Neural progenitor cell (in vitro differentiated cells): ENCODE data around the gene SHROOM4. TPM values are rescaled to one million over a fixed set of nuclear protein-coding genes. Genes with fewer than 3 reads are reported as not detected.

Experiments used
- DNase-seq: peaks from one replicate; pipeline ENCODE4 v3.0.0-alpha.2; 2016; ENCODE audit warnings: low spot score
- H2AFZ ChIP-seq: fragments of 200-600 bp; sonication (generic); replicated peaks from 2 replicates; pipeline ENCODE4 v1.6.1; 2016; ENCODE audit warnings: antibody characterized with exemption
- H3F3A ChIP-seq: fragments of 200-600 bp; sonication (generic); 2 replicates; pipeline ENCODE4 v1.6.1; 2016; ENCODE audit warnings: antibody characterized with exemption, low read depth
- H3K27ac ChIP-seq: fragments of 200-600 bp; sonication (generic); 2 replicates; pipeline ENCODE4 v1.5.1; 2016; ENCODE audit warnings: mild to moderate bottlenecking
- H3K27me3 ChIP-seq: fragments of 200-600 bp; sonication (generic); 2 replicates; pipeline ENCODE4 v1.6.1; 2016; ENCODE audit warnings: mild to moderate bottlenecking, moderate library complexity
- H3K36me3 ChIP-seq: fragments of 200-600 bp; sonication (generic); 2 replicates; pipeline ENCODE4 v1.5.1; 2016
- H3K4me1 ChIP-seq: fragments of 200-600 bp; sonication (generic); 2 replicates; pipeline ENCODE4 v1.6.1; 2016; ENCODE audit warnings: mixed run types
- H3K4me2 ChIP-seq: fragments of 200-600 bp; sonication (generic); 2 replicates; pipeline ENCODE4 v1.6.1; 2016
- H3K4me3 ChIP-seq: fragments of 200-600 bp; sonication (generic); 2 replicates; pipeline ENCODE4 v1.5.1; 2016
- H3K79me2 ChIP-seq: fragments of 200-600 bp; sonication (generic); 2 replicates; pipeline ENCODE4 v1.6.1; 2016; ENCODE audit warnings: low read depth
- H3K9ac ChIP-seq: fragments of 200-600 bp; sonication (generic); 2 replicates; pipeline ENCODE4 v1.6.1; 2016
- H3K9me3 ChIP-seq: fragments of 200-600 bp; sonication (generic); 2 replicates; pipeline ENCODE4 v1.5.1; 2016; ENCODE audit warnings: low read depth
- H4K20me1 ChIP-seq: fragments of 200-600 bp; sonication (generic); 2 replicates; pipeline ENCODE4 v1.6.1; 2016; ENCODE audit warnings: low read depth
- H3K27ac Mint-ChIP-seq: 3 replicates; pipeline ENCODE4 v1.8.0; 2021; ENCODE audit warnings: mixed read lengths
- H3K27me3 Mint-ChIP-seq: 2 replicates; pipeline ENCODE4 v1.8.0; 2022; ENCODE audit warnings: low read depth, mild to moderate bottlenecking, inconsistent platforms, moderate library complexity, mixed read lengths; ENCODE audit not compliant: insufficient read depth
- H3K36me3 Mint-ChIP-seq: 3 replicates; pipeline ENCODE4 v1.8.0; 2021; ENCODE audit warnings: mixed read lengths
- H3K4me1 Mint-ChIP-seq: 3 replicates; pipeline ENCODE4 v1.8.0; 2021; ENCODE audit warnings: mixed read lengths
- H3K4me3 Mint-ChIP-seq: 3 replicates; pipeline ENCODE4 v1.8.0; 2021; ENCODE audit warnings: mild to moderate bottlenecking, moderate library complexity, mixed read lengths
- H3K9me3 Mint-ChIP-seq: 3 replicates; pipeline ENCODE4 v1.8.0; 2020; ENCODE audit warnings: mixed read lengths
- CTCF ChIP-seq: fragments of 200-600 bp; sonication (generic); IDR thresholded peaks from 2 replicates; pipeline ENCODE4 v1.5.1; 2017; ENCODE audit warnings: antibody characterized with exemption, mild to moderate bottlenecking
- EZH2 ChIP-seq: fragments of 200-600 bp; sonication (generic); IDR thresholded peaks from 2 replicates; pipeline ENCODE4 v1.6.1; 2017; ENCODE audit warnings: antibody characterized with exemption, mild to moderate bottlenecking, moderate library complexity
- EZH2phosphoT487 ChIP-seq: fragments of 200-600 bp; sonication (generic); IDR thresholded peaks from 2 replicates; pipeline ENCODE4 v1.6.1; 2017; ENCODE audit warnings: antibody characterized with exemption
- total RNA-seq: library from RNA; depleted of rRNA; stranded (reverse); fragments of >200 nt; gene quantifications from 2 replicates; pipeline ENCODE4 v1.2.3, GENCODE V29; 2015; ENCODE audit warnings: low replicate concordance

SHROOM4 gene
- total RNA-seq, 1 donor from 2014 or later = 3.0 TPM

- Mint-ChIP-seq H3K9me3 (peaks cover 3% of the 10 kb centered on the region), H3K4me3 (no peak overlapping the region), H3K36me3 (no peaks in the 10 kb centered on the region), H3K27ac (no peak overlapping the region), H3K4me1 (peaks cover 22% of the 10 kb centered on the region), H3K27me3 (no peaks in the 10 kb centered on the region)
- Histone ChIP-seq H3F3A (peaks cover 9% of the 10 kb centered on the region), H3K79me2 (no peaks in the 10 kb centered on the region), H3K27me3 (no peaks in the 10 kb centered on the region), H3K4me1 (no peaks in the 10 kb centered on the region), H3K4me2 (no peak overlapping the region), H3K27ac (no peak overlapping the region), H3K9me3 (no peaks in the 10 kb centered on the region), H4K20me1 (no peaks in the 10 kb centered on the region), H3K9ac (no peak overlapping the region), H2AFZ (no peak overlapping the region), H3K4me3 (no peak overlapping the region), H3K36me3 (no peaks in the 10 kb centered on the region)
- no peak for DNase-seq
- TF ChIP-seq CTCF (no peak), EZH2phosphoT487 (no peak), EZH2 (no peak)
These were observed 102.1 kb downstream of the SHROOM4 start for GRCh38 chrX:50711907-50712306.

- H3K4me3 ChIP-seq = no peak overlapping the region
- H3K9me3 ChIP-seq = no peaks in the 10 kb centered on the region
- no peak overlapping the region for H3K4me2 ChIP-seq
- Mint-ChIP-seq H3K36me3 (no peaks in the 10 kb centered on the region), H3K27ac (no peak overlapping the region), H3K9me3 (peaks cover 3% of the 10 kb centered on the region), H3K4me1 (peaks cover 36% of the 10 kb centered on the region), H3K4me3 (peak overlapping the region; percentile 5), H3K27me3 (no peaks in the 10 kb centered on the region)
- H3K36me3 ChIP-seq = no peaks in the 10 kb centered on the region
- no peak for DNase-seq
- H3K27ac ChIP-seq = no peak overlapping the region
- H2AFZ ChIP-seq = no peak overlapping the region
- TF ChIP-seq EZH2 (no peak), CTCF (no peak), EZH2phosphoT487 (no peak)
- H3K79me2 ChIP-seq = no peaks in the 10 kb centered on the region
- no peaks in the 10 kb centered on the region for H3K4me1 ChIP-seq
- H4K20me1 ChIP-seq = no peaks in the 10 kb centered on the region
- H3K27me3 ChIP-seq = peaks cover 8% of the 10 kb centered on the region
- H3F3A ChIP-seq = peaks cover 9% of the 10 kb centered on the region
- no peak overlapping the region for H3K9ac ChIP-seq
These were observed 105.9 kb downstream of the SHROOM4 start for GRCh38 chrX:50707955-50708699.

- Histone ChIP-seq H3F3A (peaks cover 4% of the 10 kb centered on the region), H4K20me1 (no peaks in the 10 kb centered on the region), H3K4me2 (no peak overlapping the region), H3K4me1 (no peaks in the 10 kb centered on the region), H3K79me2 (no peaks in the 10 kb centered on the region), H3K4me3 (no peak overlapping the region), H3K9me3 (no peaks in the 10 kb centered on the region), H3K27me3 (peaks cover 15% of the 10 kb centered on the region), H3K36me3 (no peaks in the 10 kb centered on the region), H3K9ac (no peak overlapping the region), H2AFZ (no peak overlapping the region), H3K27ac (no peak overlapping the region)
- Mint-ChIP-seq H3K27me3 (no peaks in the 10 kb centered on the region), H3K36me3 (no peaks in the 10 kb centered on the region), H3K4me3 (no peak overlapping the region), H3K9me3 (peaks cover 3% of the 10 kb centered on the region), H3K27ac (no peak overlapping the region), H3K4me1 (peaks cover 36% of the 10 kb centered on the region)
- TF ChIP-seq EZH2 (no peak), EZH2phosphoT487 (no peak), CTCF (no peak)
- DNase-seq = no peak
These were observed 106.6 kb downstream of the SHROOM4 start for GRCh38 chrX:50707405-50707804.
